GM18867 (cell line): ENCODE results near the gene VGF.

Experiments
- ATAC-seq: cut with Tn5 transposase; IDR thresholded peaks from one replicate; pipeline ENCODE4 v1.9.1; 2021; ENCODE audit warnings: mild to moderate bottlenecking, moderate library complexity; ENCODE audit not compliant: unreplicated experiment

Gene VGF

GRCh38 chr7:101166909-101167644 is 1.7 kb upstream of the VGF start:
- ATAC-seq, result no peak

- no peak for ATAC-seq
Observed at GRCh38 chr7:101166648-101166908, 1.2 kb upstream of the VGF start.

- no peak for ATAC-seq
Observed at GRCh38 chr7:101165958-101166647, 734 bp upstream of the VGF start.

GRCh38 chr7:101164071-101164840 is 1.1 kb downstream of the VGF start:
- no peak for ATAC-seq

- no peak for ATAC-seq
Observed at GRCh38 chr7:101163279-101164070, 1.9 kb downstream of the VGF start.

- no peak for ATAC-seq
Observed at GRCh38 chr7:101162551-101163278, 2.7 kb downstream of the VGF start.

GRCh38 chr7:101161692-101162471 is 3.5 kb downstream of the VGF start:
- ATAC-seq, result no peak

GRCh38 chr7:101160910-101161309 is 4.5 kb downstream of the VGF start:
- no peak for ATAC-seq

GRCh38 chr7:101159696-101160674 is 5.4 kb downstream of the VGF start:
- no peak for ATAC-seq

- no peak for ATAC-seq
Observed at GRCh38 chr7:101156866-101157589, 8.3 kb downstream of the VGF start.

- ATAC-seq, result no peak
Observed at GRCh38 chr7:101156277-101156676, 9.1 kb downstream of the VGF start.

GRCh38 chr7:101155303-101155702 is 10.1 kb downstream of the VGF start:
- ATAC-seq, result no peak

GRCh38 chr7:101154693-101155102 is 10.7 kb downstream of the VGF start:
- ATAC-seq, result peak; percentile 8

- ATAC-seq, result peak; percentile 76
Observed at GRCh38 chr7:101153969-101154692, 11.2 kb downstream of the VGF start, which contains the start of gene AP1S1. Gene AP1S1, plus strand, starts transcription at chr7:101154476. Its CDS starts 39 bp downstream, at chr7:101154515.

GRCh38 chr7:101151908-101152651 is 13.3 kb downstream of the VGF start:
- no peak for ATAC-seq

GRCh38 chr7:101140746-101141382 is 24.5 kb downstream of the VGF start:
- ATAC-seq, result no peak
